HEK293T (cell line): Measurements from ENCODE around the gene KRT8.
"Not testable (repeated sequence)": the region's sequence is repeated elsewhere in the genome, so short reads cannot be mapped to it uniquely, and the experiment has no call there.

Experiments
- CTCF ChIA-PET: fragments of 350-600 bp; formaldehyde crosslinking; extraction: SDS; loops from one replicate; lab custom pipeline; 2021; ENCODE audit warnings: antibody characterized with exemption, inconsistent platforms; lab: Yijun Ruan, JAX
- POLR2A ChIA-PET: fragments of 350-600 bp; formaldehyde crosslinking; extraction: SDS; loops from one replicate; lab custom pipeline; 2020; ENCODE audit warnings: antibody characterized with exemption, inconsistent platforms; lab: Yijun Ruan, JAX
- DNase-seq: peaks from one replicate; pipeline ENCODE4 v3.0.0; 2012; ENCODE audit warnings: mixed read lengths; ENCODE audit errors: extremely low spot score
- ARNT ChIP-seq: fragments of 450-650 bp; IDR thresholded peaks from 2 replicates; pipeline ENCODE4 v1.6.1; 2017; ENCODE audit warnings: mild to moderate bottlenecking
- BHLHE40 ChIP-seq: fragments of 450-650 bp; IDR thresholded peaks from 2 replicates; pipeline ENCODE4 v1.6.1; 2016; ENCODE audit warnings: mild to moderate bottlenecking, moderate library complexity, borderline replicate concordance
- CTBP1 ChIP-seq: fragments of 450-650 bp; IDR thresholded peaks from 2 replicates; pipeline ENCODE4 v1.6.1; 2016; ENCODE audit warnings: borderline replicate concordance
- ELF4 ChIP-seq: fragments of 450-650 bp; IDR thresholded peaks from 2 replicates; pipeline ENCODE4 v1.6.1; 2017; ENCODE audit warnings: antibody characterized with exemption
- FOXA1 ChIP-seq: fragments of 450-650 bp; IDR thresholded peaks from 2 replicates; pipeline ENCODE4 v1.6.1; 2016; ENCODE audit warnings: mild to moderate bottlenecking
- FOXK2 ChIP-seq: fragments of 450-650 bp; IDR thresholded peaks from 2 replicates; pipeline ENCODE4 v1.6.1; 2016; ENCODE audit warnings: mild to moderate bottlenecking
- FOXM1 ChIP-seq: fragments of 450-650 bp; IDR thresholded peaks from 2 replicates; pipeline ENCODE4 v1.6.1; 2017; ENCODE audit warnings: mild to moderate bottlenecking, borderline replicate concordance
- HDGF ChIP-seq: fragments of 450-650 bp; IDR thresholded peaks from 2 replicates; pipeline ENCODE4 v1.6.1; 2017; ENCODE audit warnings: antibody characterized with exemption, borderline replicate concordance
- L3MBTL2 ChIP-seq: fragments of 450-650 bp; conservative IDR thresholded peaks from 2 replicates; pipeline ENCODE4 v1.6.1; 2016; ENCODE audit warnings: mild to moderate bottlenecking
- LEF1 ChIP-seq: fragments of 450-650 bp; IDR thresholded peaks from 2 replicates; pipeline ENCODE4 v1.6.1; 2017; ENCODE audit warnings: mild to moderate bottlenecking, borderline replicate concordance
- NFRKB ChIP-seq: fragments of 450-650 bp; IDR thresholded peaks from 2 replicates; pipeline ENCODE4 v1.6.1; 2016; ENCODE audit warnings: mild to moderate bottlenecking, moderate library complexity
- PKNOX1 ChIP-seq: fragments of 450-650 bp; IDR thresholded peaks from 2 replicates; pipeline ENCODE4 v1.6.1; 2016
- SP1 ChIP-seq: fragments of 450-650 bp; IDR thresholded peaks from 2 replicates; pipeline ENCODE4 v1.6.1; 2017
- SUZ12 ChIP-seq: fragments of 450-650 bp; IDR thresholded peaks from 2 replicates; pipeline ENCODE4 v1.6.1; 2016; ENCODE audit warnings: mild to moderate bottlenecking
- TARDBP ChIP-seq: fragments of 450-650 bp; IDR thresholded peaks from 2 replicates; pipeline ENCODE4 v1.6.1; 2016
- ZNF384 ChIP-seq: fragments of 450-650 bp; IDR thresholded peaks from 2 replicates; pipeline ENCODE4 v1.6.1; 2016

Gene KRT8

GRCh38 chr12:52857500-52857899 lies 47.4 kb downstream of the KRT8 start:
- CTCF ChIA-PET, result no interaction called here
- TF ChIP-seq ARNT, result no peak
- no peak for TF ChIP-seq FOXM1
- TF ChIP-seq TARDBP, result no peak
- no peak for TF ChIP-seq PKNOX1
- no peak for TF ChIP-seq ZNF384
- no peak for TF ChIP-seq SP1
- no peak for DNase-seq
- POLR2A ChIA-PET, result no interaction called here

- no peak for DNase-seq
- ChIA-PET CTCF (interaction anchor here (0.8 kb wide), 1 partner anchor 271 kb away, joined by 3 read pairs; no protein-coding TSS in a partner anchor), POLR2A (no interaction called here)
- TF ChIP-seq NFRKB (no peak), FOXK2 (no peak), L3MBTL2 (no peak), BHLHE40 (no peak), HDGF (no peak), ELF4 (no peak), SUZ12 (no peak), PKNOX1 (no peak), ZNF384 (no peak), CTBP1 (no peak), FOXM1 (no peak), SP1 (no peak), TARDBP (no peak), LEF1 (no peak), FOXA1 (no peak), ARNT (no peak)
These were observed 48.1 kb downstream of the KRT8 start for GRCh38 chr12:52856787-52857186.

- POLR2A ChIA-PET, DNase-seq: not testable (repeated sequence)
- CTCF ChIA-PET, result interaction anchor here (0.8 kb wide), 1 partner anchor 270 kb away, joined by 3 read pairs; no protein-coding TSS in a partner anchor
These were observed 48.8 kb downstream of the KRT8 start for GRCh38 chr12:52856077-52856476.

GRCh38 chr12:52851787-52852186 lies 53.1 kb downstream of the KRT8 start:
- DNase-seq, result no peak
- CTCF ChIA-PET, result interaction anchor here (0.7 to 1.0 kb wide), 2 partner anchors 14 to 33 kb away, joined by 3 read pairs; no protein-coding TSS in a partner anchor
- POLR2A ChIA-PET, result no interaction called here
- TF ChIP-seq BHLHE40 (no peak), FOXM1 (no peak), PKNOX1 (no peak), HDGF (no peak), LEF1 (no peak), ELF4 (no peak), TARDBP (no peak), NFRKB (no peak), L3MBTL2 (no peak), ARNT (no peak)

GRCh38 chr12:52850681-52851080 lies 54.2 kb downstream of the KRT8 start:
- POLR2A ChIA-PET, result no interaction called here
- no peak for DNase-seq
- CTCF ChIA-PET, result no interaction called here
- TF ChIP-seq PKNOX1 (no peak), ARNT (no peak), NFRKB (no peak), SUZ12 (no peak), FOXA1 (no peak), ELF4 (no peak), FOXM1 (no peak), FOXK2 (no peak), HDGF (no peak), L3MBTL2 (no peak), ZNF384 (no peak), SP1 (no peak), BHLHE40 (no peak), CTBP1 (no peak), LEF1 (no peak)

GRCh38 chr12:52849511-52849910 lies 55.4 kb downstream of the KRT8 start:
- ChIA-PET CTCF (no interaction called here), POLR2A (no interaction called here)
- no peak for TF ChIP-seq SUZ12
- no peak for TF ChIP-seq CTBP1
- no peak for TF ChIP-seq PKNOX1
- TF ChIP-seq FOXM1, result no peak
- no peak for TF ChIP-seq SP1
- TF ChIP-seq ELF4, result no peak
- no peak for TF ChIP-seq L3MBTL2
- TF ChIP-seq BHLHE40, result no peak
- no peak for TF ChIP-seq ARNT
- no peak for TF ChIP-seq FOXA1
- DNase-seq, result no peak
